Mesenteric fat pad (tissue), 1 donor: ENCODE measurements around the gene CREB3L1. TPM values are rescaled to one million over a fixed set of nuclear protein-coding genes. Genes with fewer than 3 reads are reported as not detected.

Source experiments
- DNase-seq: peaks from one replicate; pipeline ENCODE4 v3.0.0-alpha.2; 2020; ENCODE audit warnings: low spot score
- total RNA-seq: library from RNA; stranded (reverse); fragmentation: NEBNext Ultra II Directional; extraction: Animal tissue kit (Norgen Biotek cat#: 25700); gene quantifications from one replicate; pipeline ENCODE4 v1.2.1, GENCODE V29; 2021
- donor health status: DM: yes; HTN: yes; CAD: no.

Gene CREB3L1
- total RNA-seq, 1 donor from 2014 or later: 8.4 TPM

DNA sequence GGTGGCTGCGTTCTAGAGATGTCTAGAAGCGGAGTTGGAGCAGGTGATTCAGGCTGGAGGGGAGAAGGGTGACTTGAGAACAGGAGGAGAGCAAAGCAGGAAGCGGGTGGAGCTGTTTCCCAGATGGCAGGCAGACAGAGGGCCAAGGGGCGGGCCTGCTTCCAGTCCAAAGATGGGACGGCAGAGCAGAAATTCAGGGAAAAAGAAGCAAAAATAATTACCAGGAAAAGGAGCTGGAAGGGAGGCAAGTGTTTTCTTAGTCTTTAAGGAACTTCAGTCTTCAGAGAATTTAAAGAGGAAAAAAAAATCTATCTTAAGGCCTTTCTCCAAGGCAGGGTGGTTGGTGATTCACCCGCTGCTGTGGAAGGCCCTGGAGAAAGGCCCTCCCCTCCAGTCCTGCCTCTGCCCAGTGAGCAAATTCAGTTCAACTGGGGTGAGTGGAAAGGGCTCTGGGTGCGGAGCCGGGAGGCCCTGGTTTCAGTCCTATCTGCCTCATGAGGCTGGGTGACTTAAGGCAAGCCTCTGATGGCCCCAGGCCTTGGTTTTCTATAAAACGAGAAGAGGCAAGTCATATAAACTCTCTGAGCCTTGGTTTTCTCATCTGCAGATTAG is 4.5 kb upstream of the CREB3L1 start:
- no peak for DNase-seq

DNA sequence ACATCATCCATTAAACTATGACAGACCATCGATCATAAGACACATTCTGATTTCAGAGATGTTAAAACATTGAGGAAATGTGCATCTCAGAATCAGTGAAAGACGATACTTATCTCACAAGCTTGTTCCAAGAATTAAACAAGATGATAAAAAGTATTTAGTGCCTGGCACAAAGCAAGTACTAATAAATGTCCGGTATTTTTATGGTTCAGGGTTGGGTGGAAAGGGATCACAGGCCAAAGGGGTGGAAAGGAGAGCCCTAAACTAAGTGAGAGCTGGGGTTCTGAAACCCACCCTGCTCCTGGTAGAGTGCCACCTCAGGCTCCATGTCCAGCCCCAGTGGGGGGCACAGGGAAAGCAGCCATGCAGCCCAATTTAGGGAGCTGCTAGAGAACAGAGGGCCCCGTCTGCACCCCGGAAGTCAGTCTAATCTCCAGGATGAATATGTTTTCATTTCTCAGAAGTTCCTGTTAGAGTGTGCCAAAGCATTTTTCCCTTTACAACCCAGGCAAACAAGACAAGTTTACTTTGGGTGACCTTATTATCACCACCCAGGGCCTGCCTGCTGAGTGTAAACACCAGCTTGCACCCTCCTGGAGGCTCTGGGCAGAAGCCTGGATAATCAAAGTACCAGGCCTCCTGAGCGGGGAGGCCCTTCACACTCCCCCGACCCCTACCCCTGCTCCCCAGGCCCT is 3.8 kb upstream of the CREB3L1 start:
- DNase-seq: no peak

DNA sequence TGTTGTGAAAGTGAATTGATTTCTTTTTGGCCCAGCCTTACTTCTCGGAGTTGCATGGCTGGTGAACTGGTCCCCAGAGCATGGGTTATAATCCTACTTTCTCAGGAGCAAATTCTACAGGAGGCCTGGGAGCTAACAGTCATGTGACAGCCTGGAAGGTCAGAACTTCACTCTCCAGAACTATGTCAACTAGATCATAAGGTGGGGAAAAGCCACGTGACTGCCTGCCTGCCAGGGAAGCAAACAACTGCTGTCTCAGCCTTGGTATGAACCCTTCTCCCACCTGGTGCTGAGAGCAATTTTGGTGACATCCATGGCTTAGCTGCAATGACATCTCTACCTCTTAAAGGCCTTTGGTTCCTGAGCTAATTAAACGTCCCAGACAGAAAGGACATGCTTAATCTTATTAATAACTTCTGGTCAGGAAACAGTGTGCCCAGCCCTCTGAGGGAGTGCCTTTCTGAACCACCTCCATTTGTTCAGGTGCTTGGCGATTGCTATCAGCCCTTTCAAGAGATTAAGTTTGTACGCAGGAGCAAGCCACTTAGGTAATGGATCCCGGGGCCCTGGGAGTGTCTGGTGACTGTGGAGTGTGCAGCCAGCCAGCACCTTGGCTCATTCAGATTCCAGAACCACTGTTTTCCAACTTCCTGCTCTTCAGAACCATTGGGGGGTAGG is 1.4 kb upstream of the CREB3L1 start:
- DNase-seq: no peak

DNA sequence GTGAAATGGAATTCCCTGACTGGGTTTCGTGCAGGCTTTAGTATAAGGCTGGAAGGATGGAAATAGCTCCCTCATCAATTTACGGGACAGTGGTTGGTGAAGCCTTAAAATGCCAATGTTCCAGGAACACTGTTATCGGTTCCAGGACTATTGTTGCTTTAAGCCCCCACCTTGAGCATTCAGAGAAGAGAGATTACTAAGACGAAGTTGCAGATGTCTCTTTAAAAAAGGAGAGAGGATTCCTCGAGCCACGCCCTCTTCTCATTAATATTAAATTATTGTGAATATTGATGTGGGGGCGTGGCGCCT is 195 bp upstream of the CREB3L1 start:
- no peak for DNase-seq

DNA sequence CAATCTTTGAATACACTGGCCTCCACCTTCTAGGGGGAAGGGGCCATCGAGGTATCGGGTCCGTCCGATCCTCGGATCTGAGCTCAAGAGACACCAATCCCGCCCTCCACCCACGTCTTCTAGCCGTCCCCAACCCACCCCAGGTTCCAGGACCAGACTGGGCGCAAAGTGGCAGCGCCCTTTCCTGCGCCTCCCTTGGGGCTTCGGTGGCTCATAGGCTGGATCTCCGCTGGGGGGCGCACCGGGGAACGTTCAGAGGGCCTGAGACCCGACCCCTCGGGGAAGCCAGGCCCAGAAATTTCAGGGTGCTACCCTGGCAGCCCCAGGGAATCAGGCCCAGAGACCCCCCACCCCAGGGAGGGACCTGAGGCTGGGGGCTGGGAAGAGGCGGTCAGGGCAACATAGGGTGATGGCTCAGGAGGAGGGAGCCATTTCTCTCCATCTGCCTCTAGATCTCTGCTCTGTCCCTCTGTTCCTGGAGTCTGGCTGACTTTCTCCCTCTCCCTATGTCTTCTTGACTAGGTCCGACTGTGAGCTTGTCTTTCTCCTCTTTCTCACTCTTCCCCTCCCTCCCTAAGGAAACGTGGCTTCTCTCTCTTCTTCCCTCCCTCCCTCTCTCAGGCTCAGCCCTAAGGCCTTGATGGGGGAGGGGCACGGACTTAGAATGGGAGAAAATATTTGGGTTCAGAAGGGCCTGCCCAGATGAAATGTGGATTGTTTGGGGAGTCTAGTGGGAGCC is 1.1 kb downstream of the CREB3L1 start:
- no peak for DNase-seq

DNA sequence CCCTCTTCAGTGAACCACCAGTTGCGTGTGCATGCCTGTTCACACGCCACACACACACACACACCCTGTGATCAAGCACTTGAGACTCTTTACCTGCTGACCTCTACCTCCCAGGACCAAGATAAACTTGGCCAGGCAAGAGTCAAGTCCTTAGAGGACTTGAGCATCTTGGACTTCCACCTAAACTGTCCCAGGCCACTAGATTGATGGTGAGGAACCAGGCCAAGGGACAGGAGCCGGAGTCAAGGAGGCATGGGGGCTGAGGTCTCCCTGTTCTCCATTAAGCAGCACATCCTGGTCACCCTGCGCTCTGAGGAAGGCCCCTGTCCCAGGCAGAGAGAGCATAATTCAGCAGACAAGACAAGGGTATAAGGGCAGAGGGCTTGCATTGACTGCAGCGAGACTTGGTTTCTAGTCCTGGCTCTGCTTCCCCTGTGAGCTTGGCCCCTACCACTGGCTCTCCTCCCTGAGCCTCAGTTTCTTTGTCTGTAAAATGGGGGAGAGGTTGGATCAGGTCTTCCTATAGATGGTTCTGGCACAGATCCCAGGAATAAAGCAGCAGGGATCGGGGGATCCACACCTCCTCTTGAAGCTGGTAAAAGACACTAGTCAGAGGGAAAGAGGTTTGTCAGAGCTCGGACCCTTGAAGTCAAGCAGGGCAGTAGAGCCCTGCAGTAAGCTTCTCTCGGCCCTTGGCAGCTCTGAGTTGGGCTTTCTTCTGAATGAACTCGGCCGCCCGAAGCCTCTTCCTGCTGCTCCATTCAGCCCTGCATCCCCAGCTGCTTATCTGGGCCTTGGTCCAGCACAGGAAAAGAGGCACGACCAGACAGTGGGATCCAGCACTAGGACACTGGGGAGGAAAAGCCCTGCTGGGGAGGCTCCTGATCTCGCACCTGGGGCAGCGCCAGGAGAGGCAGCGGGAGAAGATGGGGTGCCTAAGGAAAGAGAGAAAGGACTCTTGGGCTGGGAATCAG is 2.0 kb downstream of the CREB3L1 start:
- no peak for DNase-seq

DNA sequence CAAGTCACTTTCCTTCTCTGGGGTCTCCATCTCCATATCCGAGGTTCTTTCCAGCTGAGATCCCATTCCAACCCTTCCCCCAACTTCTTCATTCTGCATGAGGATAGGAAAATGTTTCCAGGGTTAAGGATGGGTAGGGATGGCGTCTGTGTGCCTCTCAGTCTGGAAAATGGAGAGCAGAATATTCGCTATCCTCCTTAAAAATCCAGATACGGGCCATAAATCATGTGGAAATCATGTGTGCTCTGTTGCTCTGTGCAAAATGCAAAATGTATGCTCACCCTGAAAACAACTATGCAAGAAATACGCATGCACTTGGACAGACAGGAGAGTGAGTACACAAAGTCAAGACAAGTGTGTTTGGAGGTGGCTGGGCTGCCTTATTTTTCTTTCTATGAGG is 3.2 kb downstream of the CREB3L1 start:
- DNase-seq: no peak

DNA sequence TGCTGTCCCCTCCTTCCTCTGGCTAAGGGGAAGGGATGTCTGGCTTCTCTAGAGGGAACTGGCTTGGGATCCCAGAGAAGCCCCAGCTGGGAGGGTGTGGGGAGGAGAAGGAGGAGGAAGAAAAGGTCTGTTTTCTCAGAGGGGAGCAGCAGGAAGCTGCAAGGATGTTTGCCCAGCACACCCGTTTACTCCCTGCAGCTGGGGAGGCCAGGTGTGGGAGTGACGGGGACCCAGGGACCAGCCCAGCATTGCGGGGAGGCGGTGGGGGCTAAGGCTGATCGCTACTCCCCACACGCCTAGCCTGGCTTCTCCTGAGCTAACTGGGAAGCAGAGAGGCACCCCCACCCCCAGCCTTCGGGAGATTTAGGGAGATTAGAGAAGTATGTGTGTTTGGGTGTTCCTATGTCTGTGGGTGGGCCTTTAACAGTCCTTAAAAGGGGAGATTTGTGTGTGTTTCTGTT is 3.9 kb downstream of the CREB3L1 start:
- no peak for DNase-seq

DNA sequence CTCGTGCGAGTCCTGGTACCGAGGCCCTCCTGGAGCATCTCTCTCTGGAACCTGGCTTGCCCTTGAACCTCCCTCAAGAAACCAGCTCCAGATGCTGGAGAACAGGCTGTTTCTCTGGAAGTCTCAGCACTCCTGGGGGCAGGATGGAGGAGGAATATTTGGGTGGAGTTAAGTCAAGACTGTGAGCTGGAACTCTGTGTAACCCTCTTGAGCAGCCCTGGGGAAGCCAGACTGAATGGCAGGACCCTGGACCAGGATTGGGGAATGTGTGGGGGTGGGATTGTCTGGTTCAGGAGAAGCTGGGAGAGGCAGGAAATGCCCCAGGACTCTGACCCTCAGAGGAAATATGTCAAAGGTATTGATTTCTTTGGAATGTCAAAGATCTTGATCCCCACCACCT is 7.7 kb downstream of the CREB3L1 start:
- DNase-seq: no peak

DNA sequence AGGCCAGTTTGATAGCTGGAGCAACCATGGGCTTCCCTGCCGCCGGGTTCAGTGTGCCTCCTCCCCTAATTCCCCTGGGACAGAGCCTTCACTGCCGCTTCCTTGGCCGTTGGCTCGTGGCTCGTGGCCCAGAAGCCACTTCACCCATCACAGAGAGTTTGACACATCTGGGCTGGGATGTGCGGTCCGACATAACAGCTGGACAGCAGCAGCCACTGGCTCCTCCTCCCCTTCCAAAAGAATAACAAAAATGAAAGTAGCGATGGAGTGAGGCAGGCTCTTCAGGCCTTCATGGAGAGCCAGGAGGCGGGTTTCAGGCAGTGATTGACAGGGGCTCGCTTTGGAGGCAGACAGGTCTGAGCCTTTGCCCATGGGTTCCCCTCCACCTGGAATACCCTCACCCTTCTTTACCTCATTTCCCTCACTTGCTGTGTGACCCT is 8.2 kb downstream of the CREB3L1 start:
- no peak for DNase-seq

DNA sequence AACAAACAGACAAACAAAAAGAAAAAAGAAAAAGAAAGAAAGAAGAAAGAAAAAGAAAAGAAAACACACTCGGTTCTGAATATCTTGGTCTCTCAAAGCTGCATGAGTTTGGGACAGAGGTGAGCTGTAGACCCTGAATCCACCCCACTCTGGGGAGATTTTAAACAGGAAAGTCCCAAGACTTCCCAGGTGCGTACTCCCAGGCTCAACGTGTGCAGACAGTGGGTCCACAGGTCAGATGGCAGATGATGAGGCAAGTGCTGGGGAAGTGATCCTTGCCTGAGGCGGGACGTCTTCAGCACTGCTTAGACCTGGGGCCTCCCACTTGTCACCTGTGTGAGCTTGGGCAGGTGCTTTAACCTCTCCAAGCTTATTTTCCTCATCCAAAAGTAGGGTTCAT is 9.3 kb downstream of the CREB3L1 start:
- DNase-seq: no peak

DNA sequence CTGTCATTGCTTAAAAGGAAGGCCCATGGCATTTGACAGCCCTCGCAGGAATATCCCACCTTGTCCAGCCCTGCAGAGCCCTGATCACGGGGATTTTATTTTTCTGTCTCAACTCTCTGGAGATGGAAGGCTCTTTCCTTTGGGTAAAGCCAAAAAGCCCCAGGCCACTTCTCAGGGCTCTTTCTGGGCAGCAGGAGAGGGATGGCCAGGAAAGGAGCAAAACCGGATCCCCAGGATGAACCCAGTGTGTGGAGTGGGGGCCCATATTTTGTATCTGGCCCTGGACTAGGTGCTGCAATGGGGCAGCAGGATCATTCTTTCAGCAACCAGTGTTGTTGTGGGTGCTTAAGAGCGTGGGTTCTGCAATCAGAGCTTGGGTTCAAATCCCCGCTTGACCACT is 11.0 kb downstream of the CREB3L1 start:
- DNase-seq: no peak

DNA sequence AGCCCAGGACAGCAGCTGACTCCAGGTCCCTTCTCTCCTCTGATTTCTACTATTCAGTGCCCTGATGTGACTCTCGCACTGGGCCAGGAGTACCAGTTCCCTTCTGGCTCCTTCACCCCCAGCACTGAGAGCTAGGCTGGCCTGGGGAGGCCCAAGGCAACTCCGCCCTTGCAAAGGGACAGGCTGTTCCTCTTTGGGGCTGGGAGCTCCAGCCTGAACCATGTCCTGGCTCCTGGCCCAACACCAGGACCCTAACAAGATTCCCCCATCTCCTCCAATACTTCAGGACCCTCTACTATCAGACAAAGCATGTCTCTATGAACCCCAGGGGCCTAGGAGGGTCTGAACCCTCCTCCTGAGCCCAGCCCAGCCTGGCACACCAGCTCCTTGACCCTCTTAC is 12.5 kb downstream of the CREB3L1 start:
- DNase-seq: no peak

DNA sequence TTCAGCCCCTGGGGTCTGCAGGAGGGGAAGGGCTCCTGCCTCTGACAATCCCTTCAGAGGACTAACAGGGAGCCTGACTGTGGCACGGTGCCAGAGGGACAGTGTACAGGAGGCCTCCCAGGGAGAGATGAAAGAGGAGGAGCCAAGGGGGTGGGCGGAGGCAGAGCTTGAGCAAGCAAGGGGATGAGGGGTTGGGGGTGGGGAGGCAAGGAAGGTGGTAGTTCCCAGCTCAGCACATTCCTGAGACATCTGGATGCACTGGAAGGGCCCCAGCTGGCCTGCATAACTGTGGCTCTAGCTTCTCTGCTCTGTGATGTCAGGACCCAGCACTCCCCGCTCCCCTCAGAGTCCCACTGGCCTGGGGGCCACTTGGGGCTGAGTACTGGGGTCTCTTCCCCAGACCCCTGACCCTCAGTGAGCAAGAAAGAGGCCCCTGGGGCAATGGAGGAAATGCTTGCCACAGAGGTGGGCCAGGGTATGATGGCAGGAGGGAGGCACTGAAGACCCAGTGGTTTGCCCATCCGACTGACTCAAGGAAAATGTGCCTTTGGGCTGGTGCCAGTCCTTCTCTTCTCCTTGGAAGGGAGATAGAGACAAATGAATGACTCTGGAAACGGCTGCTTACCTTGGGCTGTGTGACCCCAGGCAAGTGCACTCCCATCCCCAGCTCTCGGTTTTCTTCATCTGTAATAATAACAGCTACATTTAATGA is 13.3 kb downstream of the CREB3L1 start:
- no peak for DNase-seq

DNA sequence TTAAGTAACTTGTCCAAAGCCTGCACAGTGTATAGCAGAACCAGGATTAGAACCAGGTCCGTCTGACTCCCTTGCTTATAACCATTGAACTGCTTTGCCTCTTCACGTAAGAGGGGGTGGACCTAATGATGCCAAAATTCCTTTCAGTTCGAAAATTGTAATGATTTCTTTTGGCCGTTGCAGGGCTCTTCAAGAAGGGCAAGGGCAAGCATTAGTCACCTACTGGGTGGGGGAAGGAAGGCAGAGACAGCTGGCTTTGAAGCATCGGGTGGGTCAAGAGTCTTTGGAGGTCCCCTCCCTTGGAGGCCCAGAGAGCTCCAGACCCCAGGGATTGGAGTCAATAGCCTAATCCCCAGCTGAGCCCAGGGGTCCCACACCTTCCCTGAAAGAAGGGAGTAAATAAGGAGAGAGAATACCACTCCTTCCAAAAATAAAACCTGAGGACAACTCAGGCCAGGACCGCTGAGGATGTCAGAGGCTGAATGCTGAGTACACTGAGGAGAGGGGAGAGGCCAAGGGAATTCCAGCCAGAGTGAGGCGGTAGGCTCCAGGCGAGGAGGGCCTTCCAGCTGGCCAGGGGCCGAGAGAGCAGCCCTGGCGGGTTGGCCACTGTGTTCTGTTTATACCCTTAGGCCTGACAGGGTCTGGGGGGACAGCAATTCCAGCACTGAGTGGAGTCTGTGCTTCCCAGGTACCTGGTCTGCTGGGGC is 14.1 kb downstream of the CREB3L1 start:
- DNase-seq: no peak

DNA sequence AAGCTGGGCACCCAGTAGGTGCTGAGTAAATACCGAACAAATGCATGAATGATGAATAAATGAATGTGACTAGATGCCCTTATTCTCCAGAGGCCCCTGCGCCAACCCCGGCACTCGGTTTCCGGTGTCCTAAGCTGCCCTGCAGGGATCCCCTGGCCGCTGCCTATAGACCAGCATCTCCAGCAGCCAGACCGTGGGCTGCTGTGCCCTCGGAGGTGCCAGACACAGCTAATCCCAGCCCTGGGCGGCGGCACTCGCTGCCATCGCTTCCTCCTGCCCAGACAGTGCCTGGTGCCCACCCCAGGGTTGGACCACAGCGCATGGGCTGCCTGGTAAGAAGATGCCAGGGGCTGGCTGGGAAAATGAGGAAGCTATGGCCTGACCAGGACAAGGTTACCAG is 15.6 kb downstream of the CREB3L1 start:
- no peak for DNase-seq

DNA sequence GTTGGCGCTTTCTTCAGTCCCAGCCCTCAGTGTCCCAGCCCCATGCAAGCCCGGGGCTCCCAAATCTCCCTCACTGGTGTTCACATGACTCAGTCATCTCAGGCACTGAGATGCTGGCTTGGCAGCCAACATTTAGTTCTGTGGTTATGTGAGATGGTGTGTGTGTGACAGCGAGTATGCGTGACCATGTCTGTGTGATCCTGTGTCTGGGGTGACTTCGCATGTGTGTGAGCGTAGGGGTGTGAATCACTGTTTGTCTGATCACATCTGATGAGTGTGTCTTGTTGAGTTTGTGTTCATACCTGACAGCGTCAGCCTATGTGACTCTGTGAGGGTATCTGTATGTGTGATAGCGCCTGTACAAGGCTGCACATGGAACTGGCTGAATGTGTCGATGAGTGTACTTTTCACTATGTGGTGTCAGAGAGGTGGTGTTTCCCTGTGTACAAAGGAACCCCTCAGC is 16.2 kb downstream of the CREB3L1 start:
- DNase-seq: no peak

DNA sequence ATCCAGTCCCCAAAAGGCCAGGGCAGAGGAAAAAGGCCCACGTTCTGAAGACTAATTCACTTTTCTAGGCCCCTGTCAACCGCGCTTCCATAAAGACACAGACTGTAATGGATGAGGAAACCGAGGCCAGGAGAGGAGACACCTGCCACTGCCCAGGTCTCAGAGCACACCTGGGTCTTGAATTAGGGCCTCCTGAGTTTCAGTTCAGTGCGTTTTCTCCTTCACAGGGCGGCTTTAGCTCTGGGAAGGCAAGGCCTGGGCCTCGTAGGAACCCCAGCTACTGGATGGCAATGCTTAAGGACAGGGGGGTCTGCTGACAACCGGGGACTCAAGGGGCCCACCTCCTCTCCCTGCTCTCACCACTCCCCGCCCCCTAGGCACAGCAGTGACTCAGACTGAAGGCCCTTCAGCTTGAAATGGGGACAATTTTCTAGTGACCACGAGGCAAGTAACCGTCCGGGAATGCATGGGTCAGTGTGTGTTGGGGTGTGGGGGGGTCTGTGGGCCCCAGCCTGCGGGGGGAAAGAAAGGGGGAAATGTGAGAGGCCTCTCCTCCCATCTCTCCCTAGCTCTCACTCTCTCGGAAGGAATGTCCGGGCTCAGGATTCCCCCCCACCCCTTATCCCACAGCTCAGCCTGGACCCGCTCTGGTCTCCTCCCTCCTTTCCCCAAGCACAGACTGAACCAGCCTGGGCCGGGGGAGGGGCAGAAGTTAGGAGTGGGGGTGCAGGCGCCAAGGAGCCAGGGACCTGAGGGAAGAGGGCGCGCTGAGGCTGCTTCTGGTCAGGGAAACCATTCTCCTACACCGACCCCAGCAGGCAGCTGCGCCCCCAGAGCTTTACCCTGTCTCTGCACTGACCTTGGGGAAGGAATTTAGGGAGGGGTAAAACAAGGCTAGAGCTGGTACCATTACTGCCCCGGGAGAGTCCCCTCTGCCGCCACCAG is 17.2 kb downstream of the CREB3L1 start:
- no peak for DNase-seq
